ENCODE data around the gene SPTBN1.

DNA sequence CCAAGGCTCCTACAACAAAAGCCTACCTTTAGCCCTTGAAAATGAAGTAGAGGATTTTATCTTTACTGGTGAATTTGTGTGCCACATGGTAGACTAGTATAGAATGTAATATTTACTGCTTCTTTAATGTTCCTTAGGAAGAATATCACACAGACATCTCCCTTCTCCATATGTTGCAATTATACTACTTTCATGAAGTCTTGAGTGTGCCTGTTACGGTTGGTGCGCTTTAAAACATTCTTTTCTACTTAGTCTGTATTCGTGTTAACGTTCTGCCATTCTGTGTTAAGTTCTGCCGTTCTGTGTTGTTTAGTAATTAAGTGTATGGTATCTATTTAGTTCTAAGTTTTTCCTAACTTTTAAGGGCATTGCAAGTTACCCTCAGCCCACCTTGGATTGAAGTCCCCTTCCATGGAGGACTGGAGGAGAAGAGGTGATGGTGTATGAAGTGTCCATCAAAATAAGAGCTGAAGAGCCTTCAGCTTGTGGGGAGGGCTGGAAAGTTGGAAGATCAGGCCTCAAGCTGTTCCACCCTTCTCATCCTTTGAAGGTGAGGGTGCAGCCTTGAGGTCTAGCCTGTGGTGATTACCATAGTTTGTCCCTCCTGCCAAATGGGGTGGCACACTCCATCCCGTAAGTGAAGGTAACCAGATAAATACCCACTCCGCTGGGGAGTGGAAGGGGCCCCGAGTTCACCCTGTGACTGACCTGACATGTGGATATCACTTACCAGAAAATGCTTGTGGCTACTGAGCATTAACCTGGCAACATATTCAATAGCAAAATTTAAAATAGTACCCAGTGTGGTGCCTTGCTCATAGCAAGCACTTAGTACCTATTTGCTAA is 131.3 kb downstream of the SPTBN1 start:
- TF ChIP-seq, protein P1, sequence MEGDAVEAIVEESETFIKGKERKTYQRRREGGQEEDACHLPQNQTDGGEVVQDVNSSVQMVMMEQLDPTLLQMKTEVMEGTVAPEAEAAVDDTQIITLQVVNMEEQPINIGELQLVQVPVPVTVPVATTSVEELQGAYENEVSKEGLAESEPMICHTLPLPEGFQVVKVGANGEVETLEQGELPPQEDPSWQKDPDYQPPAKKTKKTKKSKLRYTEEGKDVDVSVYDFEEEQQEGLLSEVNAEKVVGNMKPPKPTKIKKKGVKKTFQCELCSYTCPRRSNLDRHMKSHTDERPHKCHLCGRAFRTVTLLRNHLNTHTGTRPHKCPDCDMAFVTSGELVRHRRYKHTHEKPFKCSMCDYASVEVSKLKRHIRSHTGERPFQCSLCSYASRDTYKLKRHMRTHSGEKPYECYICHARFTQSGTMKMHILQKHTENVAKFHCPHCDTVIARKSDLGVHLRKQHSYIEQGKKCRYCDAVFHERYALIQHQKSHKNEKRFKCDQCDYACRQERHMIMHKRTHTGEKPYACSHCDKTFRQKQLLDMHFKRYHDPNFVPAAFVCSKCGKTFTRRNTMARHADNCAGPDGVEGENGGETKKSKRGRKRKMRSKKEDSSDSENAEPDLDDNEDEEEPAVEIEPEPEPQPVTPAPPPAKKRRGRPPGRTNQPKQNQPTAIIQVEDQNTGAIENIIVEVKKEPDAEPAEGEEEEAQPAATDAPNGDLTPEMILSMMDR (IDR thresholded peaks at IDR 0.05), result no peak
- TF ChIP-seq POLR2A (IDR thresholded peaks at IDR 0.05), result no peak

Measured in ovary (tissue), 3 donors.